Upper lobe of left lung (tissue), 6 donors: ENCODE data around the gene MCF2L. TPM values are rescaled to one million over a fixed set of nuclear protein-coding genes. Genes with fewer than 3 reads are reported as not detected.

ENCODE experiments used
- ATAC-seq, 2 donors: fragments of 200-7000 bp; cut with Tn5 transposase; one replicate each; pipeline ENCODE4 v1.9.1; 2022; ENCODE audit warnings: mild to moderate bottlenecking in 2 of 2, moderate library complexity in 2 of 2; ENCODE audit not compliant: low FRiP score in 2 of 2
- DNase-seq, 2 donors: peaks; one replicate each; pipeline ENCODE4 v3.0.0-alpha.2; 2019 to 2020
- H3K27ac ChIP-seq, 4 donors: fragments of 200-600 bp; sonication (generic); one replicate each; pipeline ENCODE4 v1.5.1; 2016 to 2019
- H3K27me3 ChIP-seq, 4 donors: fragments of 200-600 bp; sonication (generic); one replicate each; pipeline ENCODE4 v1.5.1; 2017 to 2019
- H3K36me3 ChIP-seq, 4 donors: fragments of 200-600 bp; sonication (generic); one replicate each; pipeline ENCODE4 v1.5.1; 2016 to 2019
- H3K4me1 ChIP-seq, 4 donors: fragments of 200-600 bp; sonication (generic); one replicate each; pipeline ENCODE4 v1.5.1; 2018 to 2019
- H3K4me3 ChIP-seq, 4 donors: fragments of 200-600 bp; sonication (generic); one replicate each; pipeline ENCODE4 v1.5.1; 2017 to 2019; ENCODE audit warnings: mild to moderate bottlenecking in 2 of 4, moderate library complexity in 1 of 4
- H3K9me3 ChIP-seq, 4 donors: fragments of 200-600 bp; sonication (generic); one replicate each; pipeline ENCODE4 v1.5.1; 2018 to 2019
- CTCF ChIP-seq, 6 experiments: fragments of 450-650 bp in 4 of 6; fragments of 200-600 bp in 2 of 6; sonication (generic) in 2 of 6; IDR thresholded peaks; one replicate each; pipeline ENCODE4 v1.5.1; 2016 to 2019; ENCODE audit warnings: antibody characterized with exemption in 6 of 6
- EP300 ChIP-seq, 4 donors: sonication (generic); formaldehyde crosslinking; IDR thresholded peaks; one replicate each; pipeline ENCODE4 v1.5.1; 2017; ENCODE audit warnings: antibody characterized with exemption in 4 of 4, control low read depth in 2 of 4
- POLR2A ChIP-seq, 4 donors: fragments of 450-650 bp; IDR thresholded peaks; one replicate each; pipeline ENCODE4 v1.5.1; 2016 to 2017; ENCODE audit warnings: antibody characterized with exemption in 4 of 4, mild to moderate bottlenecking in 2 of 4
- POLR2AphosphoS5 ChIP-seq, 2 donors: sonication (generic); formaldehyde crosslinking; IDR thresholded peaks; one replicate each; pipeline ENCODE4 v1.5.1; 2017; ENCODE audit warnings: antibody characterized with exemption in 2 of 2
- WGBS, 2 donors: methylation state at CpG; one replicate each; pipeline ENCODE4 v1.1.5; 2017 to 2018; 5-methylcytosine and 5-hydroxymethylcytosine counted together
- total RNA-seq, 6 donors: library from RNA; depleted of rRNA in 4 of 6; stranded (reverse); fragments of >200 nt in 4 of 6; gene quantifications; one replicate each; pipeline versions ENCODE4 v1.1.0 to v1.2.1, GENCODE V29; 2016 to 2021
- donor health status: DM: no; HTN: no; CAD: no; lungs with moderate emphysema.
- donor health status: DM: no; HTN: yes; CAD: no; lungs with severe emphysema.

MCF2L gene
- total RNA-seq, 6 donors from 2014 or later: 14.3 to 99.5 (median 53.1) TPM

GRCh38 chr13:113141601-113141970, 172.6 kb downstream of the MCF2L start:
- TF ChIP-seq EP300 (IDR thresholded peaks at IDR 0.05): no peak
- no peak for TF ChIP-seq POLR2A (IDR thresholded peaks at IDR 0.05)
- TF ChIP-seq POLR2AphosphoS5 (IDR thresholded peaks at IDR 0.05): no peak
- TF ChIP-seq CTCF (IDR thresholded peaks at IDR 0.05): no peak
- 93% methylated on average over 7 to 18 of the region's 18 CpGs for WGBS, 2 donors
- H3K27ac ChIP-seq: no peak overlapping the region
- ATAC-seq: peak in 1 of 2 donors; percentile 42
- peak; percentile 12 to 76 for DNase-seq
- no peaks in the 10 kb centered on the region for H3K9me3 ChIP-seq
- H3K4me3 ChIP-seq: no peak overlapping the region
- no peaks in the 10 kb centered on the region for H3K4me1 ChIP-seq
- H3K36me3 ChIP-seq: no peaks in the 10 kb centered on the region
- no peaks in the 10 kb centered on the region for H3K27me3 ChIP-seq

DNA sequence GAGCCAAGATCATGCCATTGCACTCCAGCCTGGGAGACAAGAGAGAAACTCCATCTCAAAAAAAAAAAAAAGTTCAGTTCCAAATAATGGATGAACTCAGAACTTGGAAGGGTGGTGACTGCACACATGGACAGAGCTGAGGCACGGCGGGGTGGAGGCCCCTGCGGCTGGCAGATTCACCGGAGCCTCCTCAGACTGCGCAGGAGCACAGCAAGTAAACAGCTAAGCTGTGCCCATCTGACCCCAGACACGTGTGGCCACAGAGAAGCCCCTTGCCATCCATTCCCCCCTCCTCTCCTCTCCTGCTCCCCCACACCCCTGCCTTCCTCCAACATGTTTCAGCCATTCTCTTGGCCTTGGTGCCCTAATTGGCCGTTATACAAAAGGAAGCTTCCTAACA, 173.9 kb downstream of the MCF2L start:
- peak in 1 of 2 donors; percentile 18 for DNase-seq
- Histone ChIP-seq H3K4me3 (no peak overlapping the region), H3K36me3 (no peaks in the 10 kb centered on the region), H3K4me1 (no peaks in the 10 kb centered on the region), H3K9me3 (no peaks in the 10 kb centered on the region), H3K27me3 (no peaks in the 10 kb centered on the region), H3K27ac (no peak overlapping the region)
- whole genome bisulfite sequencing, 2 donors: 80% methylated on average over 7 of the region's 7 CpGs
- TF ChIP-seq POLR2A (IDR thresholded peaks at IDR 0.05): no peak
- no peak for TF ChIP-seq CTCF (IDR thresholded peaks at IDR 0.05)
- no peak for TF ChIP-seq EP300 (IDR thresholded peaks at IDR 0.05)
- no peak for TF ChIP-seq POLR2AphosphoS5 (IDR thresholded peaks at IDR 0.05)
- peak in 1 of 2 donors; percentile 74 for ATAC-seq

- WGBS, 2 donors: 88 to 90% methylated on average over 19 to 36 of the region's 39 CpGs
- TF ChIP-seq EP300 (IDR thresholded peaks at IDR 0.05) (no peak), POLR2AphosphoS5 (IDR thresholded peaks at IDR 0.05) (no peak), POLR2A (IDR thresholded peaks at IDR 0.05) (no peak), CTCF (IDR thresholded peaks at IDR 0.05) (no peak)
- peak in 1 of 2 donors; percentile 80 for DNase-seq
Observed at GRCh38 chr13:113143466-113144254, 174.6 kb downstream of the MCF2L start.

DNA sequence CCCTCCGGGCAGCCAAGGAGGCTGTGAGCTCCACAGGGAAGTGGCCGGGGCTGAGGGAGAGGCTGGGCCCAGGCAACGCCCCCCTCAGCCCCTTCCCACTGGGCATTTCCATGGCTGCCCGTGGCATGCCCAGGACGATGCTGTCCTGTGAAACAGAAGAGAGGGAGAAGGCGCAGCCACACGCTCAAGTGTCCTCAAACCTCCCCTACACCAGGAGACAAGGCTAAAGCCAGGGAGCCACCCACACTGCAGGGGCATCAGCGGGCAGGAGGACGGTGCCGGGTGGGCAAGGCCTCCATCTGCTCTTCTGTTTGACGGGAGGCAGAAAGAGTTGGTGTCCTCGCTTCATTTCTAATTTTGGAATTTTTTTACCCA, 175.2 kb downstream of the MCF2L start:
- ATAC-seq (no peak), DNase-seq (no peak)
- H3K27me3 ChIP-seq: no peaks in the 10 kb centered on the region
- no peaks in the 10 kb centered on the region for H3K9me3 ChIP-seq
- no peak overlapping the region for H3K4me3 ChIP-seq
- no peak overlapping the region for H3K27ac ChIP-seq
- H3K36me3 ChIP-seq: no peaks in the 10 kb centered on the region
- H3K4me1 ChIP-seq: no peaks in the 10 kb centered on the region
- WGBS, 2 donors: 91 to 94% methylated on average over 5 to 12 of the region's 12 CpGs
- no peak for TF ChIP-seq EP300 (IDR thresholded peaks at IDR 0.05)
- TF ChIP-seq POLR2AphosphoS5 (IDR thresholded peaks at IDR 0.05): no peak
- no peak for TF ChIP-seq POLR2A (IDR thresholded peaks at IDR 0.05)
- no peak for TF ChIP-seq CTCF (IDR thresholded peaks at IDR 0.05)

More at GRCh38 chr13:113143466-113144254, 174.6 kb downstream of the MCF2L start:
- Histone ChIP-seq H3K4me1 (no peaks in the 10 kb centered on the region), H3K27me3 (no peaks in the 10 kb centered on the region), H3K36me3 (no peaks in the 10 kb centered on the region), H3K9me3 (no peaks in the 10 kb centered on the region), H3K27ac (no peak overlapping the region), H3K4me3 (no peak overlapping the region)
- ATAC-seq: no peak

DNA sequence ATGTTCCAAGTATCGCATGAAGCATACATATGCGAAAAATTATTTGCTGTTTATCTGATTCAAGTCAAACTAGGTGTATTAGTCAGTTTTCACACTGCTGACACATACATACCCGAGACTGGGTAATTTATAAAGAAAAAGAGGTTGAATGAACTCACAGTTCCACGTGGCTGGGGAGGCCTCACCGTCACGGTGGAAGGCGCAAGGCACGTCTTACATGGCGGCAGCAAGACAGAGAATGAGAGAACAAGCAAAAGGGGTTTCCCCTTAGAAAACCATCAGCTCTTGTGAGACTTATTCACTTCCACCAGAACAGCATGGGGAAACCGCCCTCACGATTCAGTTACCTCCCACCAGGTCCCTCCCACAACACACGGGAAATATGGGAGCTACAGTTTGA, 176.5 kb downstream of the MCF2L start:
- TF ChIP-seq POLR2AphosphoS5 (IDR thresholded peaks at IDR 0.05): no peak
- no peak for TF ChIP-seq EP300 (IDR thresholded peaks at IDR 0.05)
- no peak for TF ChIP-seq CTCF (IDR thresholded peaks at IDR 0.05)
- no peaks in the 10 kb centered on the region for H3K27me3 ChIP-seq
- ATAC-seq (no peak), DNase-seq (no peak)
- no peak overlapping the region for H3K4me3 ChIP-seq
- no peaks in the 10 kb centered on the region for H3K9me3 ChIP-seq
- no peaks in the 10 kb centered on the region for H3K36me3 ChIP-seq
- no peak overlapping the region for H3K27ac ChIP-seq
- no peaks in the 10 kb centered on the region for H3K4me1 ChIP-seq
- WGBS, 2 donors: 80 to 87% methylated on average over 12 of the region's 12 CpGs
